ENCODE data around the gene QSOX2.

DNA sequence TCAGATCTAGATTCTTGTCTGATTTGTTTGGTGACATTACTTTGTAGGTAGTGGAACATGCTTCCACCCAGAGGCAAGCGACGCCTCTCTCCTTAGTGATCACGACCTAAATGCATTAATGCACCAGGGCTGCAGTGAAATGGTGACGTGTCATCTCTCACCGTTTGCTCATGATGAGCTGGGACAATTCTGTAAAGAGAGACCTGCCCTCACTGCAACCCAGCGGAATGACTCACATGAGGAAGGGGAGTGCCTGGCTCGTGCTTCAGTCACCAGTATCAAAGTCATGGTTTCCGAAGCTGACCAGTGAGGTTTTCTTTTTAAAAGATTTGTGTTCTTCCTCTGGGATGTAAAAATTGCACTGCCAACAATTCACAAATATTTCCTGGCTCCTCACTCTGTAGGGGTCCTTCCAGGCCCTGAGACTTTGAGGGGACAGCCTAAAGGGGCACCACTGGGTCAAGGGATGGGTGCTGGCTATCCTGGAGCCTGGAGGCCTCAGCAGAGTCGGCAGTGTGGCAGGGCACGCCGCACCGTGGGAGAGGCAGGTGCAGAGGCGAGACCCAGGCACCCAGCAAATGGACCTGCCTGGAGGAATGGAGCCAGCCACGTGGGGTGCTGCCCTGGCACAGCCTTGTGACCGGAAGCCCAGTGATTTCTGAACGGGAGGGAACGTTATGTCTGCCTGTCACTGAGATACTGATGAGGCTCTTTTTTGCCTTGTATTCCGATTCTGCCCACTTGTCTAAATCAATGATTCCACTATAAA lies 17.3 kb downstream of the QSOX2 start:
- TF ChIP-seq FOXA2 (IDR thresholded peaks at IDR 0.05) = no peak
- TF ChIP-seq, protein P1, sequence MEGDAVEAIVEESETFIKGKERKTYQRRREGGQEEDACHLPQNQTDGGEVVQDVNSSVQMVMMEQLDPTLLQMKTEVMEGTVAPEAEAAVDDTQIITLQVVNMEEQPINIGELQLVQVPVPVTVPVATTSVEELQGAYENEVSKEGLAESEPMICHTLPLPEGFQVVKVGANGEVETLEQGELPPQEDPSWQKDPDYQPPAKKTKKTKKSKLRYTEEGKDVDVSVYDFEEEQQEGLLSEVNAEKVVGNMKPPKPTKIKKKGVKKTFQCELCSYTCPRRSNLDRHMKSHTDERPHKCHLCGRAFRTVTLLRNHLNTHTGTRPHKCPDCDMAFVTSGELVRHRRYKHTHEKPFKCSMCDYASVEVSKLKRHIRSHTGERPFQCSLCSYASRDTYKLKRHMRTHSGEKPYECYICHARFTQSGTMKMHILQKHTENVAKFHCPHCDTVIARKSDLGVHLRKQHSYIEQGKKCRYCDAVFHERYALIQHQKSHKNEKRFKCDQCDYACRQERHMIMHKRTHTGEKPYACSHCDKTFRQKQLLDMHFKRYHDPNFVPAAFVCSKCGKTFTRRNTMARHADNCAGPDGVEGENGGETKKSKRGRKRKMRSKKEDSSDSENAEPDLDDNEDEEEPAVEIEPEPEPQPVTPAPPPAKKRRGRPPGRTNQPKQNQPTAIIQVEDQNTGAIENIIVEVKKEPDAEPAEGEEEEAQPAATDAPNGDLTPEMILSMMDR (IDR thresholded peaks at IDR 0.05; ENCODE audit: low read depth, low read length, missing input control) = no peak
- TF ChIP-seq TAF1 (conservative IDR thresholded peaks at IDR 0.05) = no peak
- TF ChIP-seq, protein P2, sequence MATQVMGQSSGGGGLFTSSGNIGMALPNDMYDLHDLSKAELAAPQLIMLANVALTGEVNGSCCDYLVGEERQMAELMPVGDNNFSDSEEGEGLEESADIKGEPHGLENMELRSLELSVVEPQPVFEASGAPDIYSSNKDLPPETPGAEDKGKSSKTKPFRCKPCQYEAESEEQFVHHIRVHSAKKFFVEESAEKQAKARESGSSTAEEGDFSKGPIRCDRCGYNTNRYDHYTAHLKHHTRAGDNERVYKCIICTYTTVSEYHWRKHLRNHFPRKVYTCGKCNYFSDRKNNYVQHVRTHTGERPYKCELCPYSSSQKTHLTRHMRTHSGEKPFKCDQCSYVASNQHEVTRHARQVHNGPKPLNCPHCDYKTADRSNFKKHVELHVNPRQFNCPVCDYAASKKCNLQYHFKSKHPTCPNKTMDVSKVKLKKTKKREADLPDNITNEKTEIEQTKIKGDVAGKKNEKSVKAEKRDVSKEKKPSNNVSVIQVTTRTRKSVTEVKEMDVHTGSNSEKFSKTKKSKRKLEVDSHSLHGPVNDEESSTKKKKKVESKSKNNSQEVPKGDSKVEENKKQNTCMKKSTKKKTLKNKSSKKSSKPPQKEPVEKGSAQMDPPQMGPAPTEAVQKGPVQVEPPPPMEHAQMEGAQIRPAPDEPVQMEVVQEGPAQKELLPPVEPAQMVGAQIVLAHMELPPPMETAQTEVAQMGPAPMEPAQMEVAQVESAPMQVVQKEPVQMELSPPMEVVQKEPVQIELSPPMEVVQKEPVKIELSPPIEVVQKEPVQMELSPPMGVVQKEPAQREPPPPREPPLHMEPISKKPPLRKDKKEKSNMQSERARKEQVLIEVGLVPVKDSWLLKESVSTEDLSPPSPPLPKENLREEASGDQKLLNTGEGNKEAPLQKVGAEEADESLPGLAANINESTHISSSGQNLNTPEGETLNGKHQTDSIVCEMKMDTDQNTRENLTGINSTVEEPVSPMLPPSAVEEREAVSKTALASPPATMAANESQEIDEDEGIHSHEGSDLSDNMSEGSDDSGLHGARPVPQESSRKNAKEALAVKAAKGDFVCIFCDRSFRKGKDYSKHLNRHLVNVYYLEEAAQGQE (IDR thresholded peaks at IDR 0.05) = no peak

Measured in liver (tissue), 3 donors.